Activated naive CD4-positive, alpha-beta T cell treated with anti-CD3 and anti-CD28 coated beads for 36 hours (primary cell): Measurements from ENCODE around the gene VWA5B1. TPM values are rescaled to one million over a fixed set of nuclear protein-coding genes. Genes with fewer than 3 reads are reported as not detected.
A peak's percentile ranks its signal among the peaks of the same experiment; 100 is the strongest.

Source experiments
- CTCF ChIA-PET: fragments of 350-600 bp; sonication (Branson Sonifier 250); formaldehyde crosslinking; loops from one replicate; lab custom pipeline; 2021; ENCODE audit warnings: antibody characterized with exemption; lab: Charles Lee
- DNase-seq: peaks from one replicate; pipeline ENCODE4 v3.0.0-alpha.2; 2020
- H3K27ac Mint-ChIP-seq: one replicate; pipeline ENCODE4 v1.8.0; 2021; ENCODE audit warnings: mild to moderate bottlenecking, mixed read lengths
- H3K27me3 Mint-ChIP-seq: one replicate; pipeline ENCODE4 v1.8.0; 2021; ENCODE audit warnings: low read depth, mixed read lengths
- H3K36me3 Mint-ChIP-seq: one replicate; pipeline ENCODE4 v1.8.0; 2021; ENCODE audit warnings: low read depth, mixed read lengths
- H3K4me1 Mint-ChIP-seq: one replicate; pipeline ENCODE4 v1.8.0; 2021; ENCODE audit warnings: low read depth, mixed read lengths
- H3K4me3 Mint-ChIP-seq: one replicate; pipeline ENCODE4 v1.8.0; 2021; ENCODE audit warnings: mild to moderate bottlenecking, moderate library complexity, mixed read lengths
- H3K9me3 Mint-ChIP-seq: one replicate; pipeline ENCODE4 v1.8.0; 2021; ENCODE audit warnings: mixed read lengths
- intact Hi-C: fragments of 100-400 bp; cut with micrococcal nuclease; formaldehyde crosslinking; loops from one replicate; pipeline ENCODE4 v1.15.1; 2023
- total RNA-seq, 2 experiments: library from RNA; stranded (reverse); gene quantifications; one replicate each; pipeline ENCODE4 v1.2.3, GENCODE V29; 2021

Gene VWA5B1
- total RNA-seq, 2 experiments from 2014 or later = not detected

DNA sequence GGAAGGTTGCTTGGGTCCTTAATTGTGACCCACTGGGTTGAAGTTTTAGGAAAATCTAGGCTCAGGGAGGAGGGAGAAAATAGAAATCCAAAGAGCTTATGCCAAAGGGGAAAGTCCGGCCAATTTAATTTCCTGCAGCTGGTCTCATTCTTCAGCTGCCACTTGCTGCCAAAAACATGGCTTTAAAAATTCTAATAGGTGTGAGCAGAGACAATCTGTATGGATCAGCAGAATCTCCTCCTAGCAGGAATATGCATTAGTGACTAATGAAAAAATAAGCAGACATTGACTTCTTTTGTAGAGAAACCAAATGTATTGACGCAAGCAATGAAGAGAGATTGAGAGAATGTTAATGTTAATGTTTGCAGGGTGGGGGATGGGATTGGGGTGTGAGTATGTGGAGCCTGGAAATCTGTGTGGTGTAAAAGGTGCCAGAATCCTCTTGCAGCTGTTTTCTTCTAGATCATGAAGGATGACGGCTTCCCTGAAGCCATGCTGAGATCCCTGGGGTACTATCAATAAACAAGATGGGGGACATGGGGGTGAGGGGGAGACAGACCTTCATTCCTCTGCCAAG lies 35.3 kb downstream of the VWA5B1 start:
- Mint-ChIP-seq H3K27ac (no peak overlapping the region), H3K36me3 (no peaks in the 10 kb centered on the region), H3K4me1 (peaks cover 25% of the 10 kb centered on the region), H3K27me3 (peaks cover 8% of the 10 kb centered on the region), H3K9me3 (no peaks in the 10 kb centered on the region), H3K4me3 (no peak overlapping the region)
- intact Hi-C loops = loop anchor here (10.0 kb wide), 1 partner anchor 611 kb away; no protein-coding TSS in a partner anchor
- DNase-seq = no peak
- CTCF ChIA-PET = interaction anchor here (0.6 kb wide), 1 partner anchor 252 kb away, joined by 4 read pairs; no protein-coding TSS in a partner anchor

GRCh38 chr1:20327467-20327866 lies 36.8 kb downstream of the VWA5B1 start:
- Mint-ChIP-seq H3K27me3 (peaks cover 8% of the 10 kb centered on the region), H3K27ac (no peak overlapping the region)
- intact Hi-C loops = loop anchor here (10.0 kb wide), 1 partner anchor 613 kb away; no protein-coding TSS in a partner anchor

GRCh38 chr1:20328201-20328600 lies 37.5 kb downstream of the VWA5B1 start:
- H3K4me1 Mint-ChIP-seq = peaks cover 2% of the 10 kb centered on the region
- CTCF ChIA-PET = no interaction called here
- H3K4me3 Mint-ChIP-seq = no peak overlapping the region
- H3K27ac Mint-ChIP-seq = no peak overlapping the region
- intact Hi-C loops = loop anchor here (10.0 kb wide), 1 partner anchor 613 kb away; no protein-coding TSS in a partner anchor
- no peaks in the 10 kb centered on the region for H3K36me3 Mint-ChIP-seq
- no peak for DNase-seq
- peaks cover 8% of the 10 kb centered on the region for H3K27me3 Mint-ChIP-seq
- no peaks in the 10 kb centered on the region for H3K9me3 Mint-ChIP-seq

More at GRCh38 chr1:20327467-20327866, 36.8 kb downstream of the VWA5B1 start:
- H3K36me3 Mint-ChIP-seq = no peaks in the 10 kb centered on the region
- peaks cover 10% of the 10 kb centered on the region for H3K4me1 Mint-ChIP-seq
- CTCF ChIA-PET = no interaction called here
- no peak overlapping the region for H3K4me3 Mint-ChIP-seq
- DNase-seq = no peak
- H3K9me3 Mint-ChIP-seq = no peaks in the 10 kb centered on the region

DNA sequence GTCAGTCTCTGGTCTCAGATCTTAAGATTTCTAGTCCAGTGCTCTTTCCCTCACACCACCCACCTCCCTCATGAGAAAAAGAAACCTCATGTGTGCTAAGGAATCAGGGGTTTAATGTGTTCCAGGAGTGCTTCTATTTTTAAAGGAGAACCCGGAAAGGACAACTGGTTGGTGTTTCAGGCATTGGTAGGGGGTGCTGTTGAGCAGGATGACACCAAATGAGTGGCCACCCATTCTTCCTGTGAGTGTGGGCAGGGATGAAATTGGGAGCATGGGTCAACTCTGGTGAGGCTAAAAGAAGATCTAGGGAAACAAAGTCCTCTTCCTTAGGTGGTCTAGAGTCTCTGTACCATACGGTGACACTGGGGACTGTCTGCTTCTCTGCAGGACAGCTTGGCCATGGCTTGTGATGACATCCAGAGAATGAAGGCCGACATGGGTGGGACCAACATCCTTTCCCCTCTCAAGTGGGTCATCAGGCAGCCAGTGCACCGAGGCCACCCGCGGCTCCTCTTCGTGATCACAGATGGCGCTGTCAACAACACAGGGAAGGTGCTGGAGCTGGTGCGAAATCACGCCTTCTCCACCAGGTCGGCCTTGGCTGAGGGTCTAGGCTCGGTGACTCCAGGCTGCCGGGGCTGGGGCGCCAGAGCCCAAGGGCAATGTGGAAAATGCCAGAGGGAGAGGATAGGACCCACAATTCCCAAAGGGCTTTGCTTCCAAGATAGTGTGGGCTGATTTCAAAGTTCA lies 39.3 kb downstream of the VWA5B1 start:
- H3K27ac Mint-ChIP-seq = no peak overlapping the region
- peaks cover 8% of the 10 kb centered on the region for H3K27me3 Mint-ChIP-seq
- DNase-seq = no peak
- H3K4me3 Mint-ChIP-seq = no peak overlapping the region
- no peaks in the 10 kb centered on the region for H3K36me3 Mint-ChIP-seq
- CTCF ChIA-PET = no interaction called here
- no peaks in the 10 kb centered on the region for H3K4me1 Mint-ChIP-seq
- intact Hi-C loops = loop anchor here (10.0 kb wide), 1 partner anchor 615 kb away; no protein-coding TSS in a partner anchor
- no peaks in the 10 kb centered on the region for H3K9me3 Mint-ChIP-seq

GRCh38 chr1:20334103-20334502 lies 43.4 kb downstream of the VWA5B1 start:
- peaks cover 8% of the 10 kb centered on the region for H3K27me3 Mint-ChIP-seq
- no peak overlapping the region for H3K27ac Mint-ChIP-seq
- no peaks in the 10 kb centered on the region for H3K4me1 Mint-ChIP-seq
- DNase-seq = no peak
- H3K9me3 Mint-ChIP-seq = no peaks in the 10 kb centered on the region
- H3K36me3 Mint-ChIP-seq = no peaks in the 10 kb centered on the region
- H3K4me3 Mint-ChIP-seq = no peak overlapping the region
- CTCF ChIA-PET = interaction anchor here (1.4 kb wide), 1 partner anchor 121 kb away, joined by 3 read pairs; no protein-coding TSS in a partner anchor
- intact Hi-C loops = no loop called here

GRCh38 chr1:20336105-20336605 lies 45.5 kb downstream of the VWA5B1 start:
- Mint-ChIP-seq H3K36me3 (no peaks in the 10 kb centered on the region), H3K4me3 (no peak overlapping the region), H3K9me3 (no peaks in the 10 kb centered on the region), H3K4me1 (no peaks in the 10 kb centered on the region), H3K27ac (no peak overlapping the region), H3K27me3 (peaks cover 10% of the 10 kb centered on the region)
- CTCF ChIA-PET = interaction anchor here (1.2 kb wide), 2 partner anchors 13 to 25 kb away, joined by 3 to 4 read pairs; no protein-coding TSS in a partner anchor
- no peak for DNase-seq
- intact Hi-C loops = no loop called here

- Mint-ChIP-seq H3K9me3 (no peaks in the 10 kb centered on the region), H3K27ac (no peak overlapping the region), H3K27me3 (peaks cover 10% of the 10 kb centered on the region), H3K36me3 (no peaks in the 10 kb centered on the region), H3K4me1 (no peaks in the 10 kb centered on the region), H3K4me3 (no peak overlapping the region)
- intact Hi-C loops = no loop called here
- CTCF ChIA-PET = no interaction called here
- no peak for DNase-seq
Measured at GRCh38 chr1:20337581-20337980, 46.9 kb downstream of the VWA5B1 start.

GRCh38 chr1:20339811-20340457 lies 49.3 kb downstream of the VWA5B1 start:
- intact Hi-C loops = no loop called here
- CTCF ChIA-PET = no interaction called here

GRCh38 chr1:20342294-20343148 lies 51.8 kb downstream of the VWA5B1 start:
- H3K27ac Mint-ChIP-seq = no peak overlapping the region
- H3K9me3 Mint-ChIP-seq = peaks cover 5% of the 10 kb centered on the region
- no peak for DNase-seq
- H3K36me3 Mint-ChIP-seq = no peaks in the 10 kb centered on the region
- H3K4me3 Mint-ChIP-seq = no peak overlapping the region
- CTCF ChIA-PET = no interaction called here
- H3K4me1 Mint-ChIP-seq = peaks cover 7% of the 10 kb centered on the region
- H3K27me3 Mint-ChIP-seq = peaks cover 19% of the 10 kb centered on the region
- intact Hi-C loops = no loop called here

More at GRCh38 chr1:20339811-20340457, 49.3 kb downstream of the VWA5B1 start:
- Mint-ChIP-seq H3K27ac (no peak overlapping the region), H3K36me3 (no peaks in the 10 kb centered on the region), H3K9me3 (no peaks in the 10 kb centered on the region), H3K4me3 (no peak overlapping the region), H3K27me3 (peaks cover 17% of the 10 kb centered on the region), H3K4me1 (peaks cover 7% of the 10 kb centered on the region)
- DNase-seq = no peak

DNA sequence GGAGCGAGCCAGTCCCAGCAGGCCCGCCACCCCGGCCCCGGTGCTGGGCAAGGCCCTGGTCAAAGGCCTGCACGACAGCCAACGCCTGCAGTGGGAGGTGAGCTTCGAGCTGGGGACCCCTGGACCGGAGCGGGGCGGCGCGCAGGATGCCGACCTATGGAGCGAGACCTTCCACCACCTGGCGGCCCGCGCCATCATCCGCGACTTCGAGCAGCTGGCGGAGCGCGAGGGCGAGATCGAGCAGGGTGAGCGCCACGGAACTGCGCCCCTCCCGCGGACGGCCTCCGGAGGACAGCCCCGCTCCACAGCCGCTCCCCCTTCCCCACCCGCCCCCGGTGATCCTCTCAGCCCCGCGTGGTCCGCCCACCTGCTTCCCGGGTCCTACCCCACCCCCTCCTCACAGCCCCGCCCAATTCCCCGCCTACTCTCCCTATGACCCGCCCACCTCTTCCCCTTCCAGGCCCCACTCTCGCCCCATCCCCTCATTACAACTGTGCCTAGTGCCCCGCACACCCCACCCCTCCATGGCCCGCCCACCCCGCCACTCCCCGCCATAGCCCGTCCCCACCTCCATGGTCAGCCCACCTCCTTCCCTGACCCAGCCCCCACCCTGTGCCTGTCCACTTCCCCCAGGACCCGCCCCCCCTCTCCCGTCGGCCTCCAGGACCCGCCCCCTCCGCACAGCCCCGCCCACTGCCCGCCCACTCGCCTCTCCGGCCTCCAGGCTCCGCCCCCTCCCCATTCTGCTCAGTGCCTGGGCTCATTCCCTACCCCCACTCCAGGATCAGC lies 52.7 kb downstream of the VWA5B1 start:
- Mint-ChIP-seq H3K4me3 (peak overlapping the region; percentile 6), H3K9me3 (peaks cover 5% of the 10 kb centered on the region), H3K36me3 (no peaks in the 10 kb centered on the region), H3K27ac (no peak overlapping the region), H3K27me3 (peaks cover 14% of the 10 kb centered on the region), H3K4me1 (peaks cover 7% of the 10 kb centered on the region)
- peak; percentile 46 for DNase-seq
- intact Hi-C loops = no loop called here
- CTCF ChIA-PET = no interaction called here

DNA sequence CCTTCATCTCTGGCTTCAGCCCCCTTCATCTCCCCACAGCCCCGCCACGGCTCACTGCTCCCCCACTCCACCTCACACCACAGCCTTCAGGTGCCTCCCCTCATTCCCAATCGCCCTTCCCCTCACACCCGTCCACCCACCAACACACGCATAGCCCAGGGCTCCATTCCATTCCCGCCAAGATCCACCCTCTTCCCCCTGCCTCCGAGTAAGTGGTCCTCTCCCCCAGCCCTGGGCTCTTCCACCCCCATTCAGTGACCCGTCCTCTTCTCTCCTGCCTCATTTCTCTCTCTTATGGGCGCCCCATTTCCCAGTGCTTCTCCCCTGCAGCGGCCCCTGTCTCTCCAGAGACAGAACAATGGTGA lies 53.2 kb downstream of the VWA5B1 start:
- Mint-ChIP-seq H3K4me3 (peak overlapping the region; percentile 6), H3K36me3 (no peaks in the 10 kb centered on the region), H3K4me1 (peaks cover 7% of the 10 kb centered on the region), H3K27ac (no peak overlapping the region), H3K9me3 (peaks cover 5% of the 10 kb centered on the region), H3K27me3 (peaks cover 14% of the 10 kb centered on the region)
- DNase-seq = no peak
- intact Hi-C loops = no loop called here
- CTCF ChIA-PET = no interaction called here
